Tibial nerve (tissue), 4 donors: Measurements from ENCODE around the gene CAPRIN1. TPM values are rescaled to one million over a fixed set of nuclear protein-coding genes. Genes with fewer than 3 reads are reported as not detected.

ENCODE experiments used
- DNase-seq, 2 donors: peaks; one replicate each; pipeline ENCODE4 v3.0.0-alpha.2; 2019; ENCODE audit warnings: low spot score in 2 of 2
- H3K27ac ChIP-seq, 4 donors: fragments of 200-600 bp; sonication (generic) in 3 of 4; one replicate each; pipeline ENCODE4 v1.5.1; 2017 to 2019; ENCODE audit warnings: mild to moderate bottlenecking in 1 of 4
- H3K27me3 ChIP-seq, 2 donors: fragments of 200-600 bp; sonication (generic) in 1 of 2; one replicate each; pipeline versions ENCODE4 v1.5.1 to v1.6.0; 2017 to 2019
- H3K36me3 ChIP-seq, 3 donors: fragments of 200-600 bp; sonication (generic); one replicate each; pipeline ENCODE4 v1.5.1; 2018 to 2019
- H3K4me1 ChIP-seq, 4 donors: fragments of 200-600 bp; sonication (generic) in 3 of 4; one replicate each; pipeline ENCODE4 v1.5.1; 2017 to 2019
- H3K4me3 ChIP-seq, 4 donors: fragments of 200-600 bp; sonication (generic) in 3 of 4; one replicate each; pipeline ENCODE4 v1.5.1; 2017 to 2019; ENCODE audit warnings: mild to moderate bottlenecking in 1 of 4, moderate library complexity in 1 of 4
- H3K9me3 ChIP-seq, 4 donors: fragments of 200-600 bp; sonication (generic) in 3 of 4; one replicate each; pipeline ENCODE4 v1.5.1; 2017 to 2019
- EP300 ChIP-seq, 2 donors: sonication (generic); formaldehyde crosslinking; IDR thresholded peaks; one replicate each; pipeline ENCODE4 v1.6.1; 2017; ENCODE audit warnings: antibody characterized with exemption in 2 of 2, mild to moderate bottlenecking in 1 of 2
- POLR2A ChIP-seq, 2 donors: fragments of 450-650 bp; IDR thresholded peaks; one replicate each; pipeline ENCODE4 v1.6.1; 2017; ENCODE audit warnings: antibody characterized with exemption in 2 of 2, mild to moderate bottlenecking in 2 of 2, moderate library complexity in 2 of 2
- WGBS, 2 donors: methylation state at CpG; one replicate each; pipeline ENCODE4 v1.1.5; 2018; 5-methylcytosine and 5-hydroxymethylcytosine counted together
- total RNA-seq, 4 donors: library from RNA; depleted of rRNA; stranded (reverse); fragments of >200 nt; gene quantifications; one replicate each; pipeline ENCODE4 v1.1.0, GENCODE V29; 2016
- TF ChIP-seq, protein P1 (sequence below), 5 experiments: fragments of 200-600 bp in 3 of 5; fragments of 450-650 bp in 2 of 5; sonication (generic) in 3 of 5; IDR thresholded peaks; one replicate each; pipeline ENCODE4 v1.5.1; 2016 to 2019; ENCODE audit warnings: antibody characterized with exemption in 5 of 5, mild to moderate bottlenecking in 3 of 5, moderate library complexity in 2 of 5

The CAPRIN1 gene, protein sequence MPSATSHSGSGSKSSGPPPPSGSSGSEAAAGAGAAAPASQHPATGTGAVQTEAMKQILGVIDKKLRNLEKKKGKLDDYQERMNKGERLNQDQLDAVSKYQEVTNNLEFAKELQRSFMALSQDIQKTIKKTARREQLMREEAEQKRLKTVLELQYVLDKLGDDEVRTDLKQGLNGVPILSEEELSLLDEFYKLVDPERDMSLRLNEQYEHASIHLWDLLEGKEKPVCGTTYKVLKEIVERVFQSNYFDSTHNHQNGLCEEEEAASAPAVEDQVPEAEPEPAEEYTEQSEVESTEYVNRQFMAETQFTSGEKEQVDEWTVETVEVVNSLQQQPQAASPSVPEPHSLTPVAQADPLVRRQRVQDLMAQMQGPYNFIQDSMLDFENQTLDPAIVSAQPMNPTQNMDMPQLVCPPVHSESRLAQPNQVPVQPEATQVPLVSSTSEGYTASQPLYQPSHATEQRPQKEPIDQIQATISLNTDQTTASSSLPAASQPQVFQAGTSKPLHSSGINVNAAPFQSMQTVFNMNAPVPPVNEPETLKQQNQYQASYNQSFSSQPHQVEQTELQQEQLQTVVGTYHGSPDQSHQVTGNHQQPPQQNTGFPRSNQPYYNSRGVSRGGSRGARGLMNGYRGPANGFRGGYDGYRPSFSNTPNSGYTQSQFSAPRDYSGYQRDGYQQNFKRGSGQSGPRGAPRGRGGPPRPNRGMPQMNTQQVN
- total RNA-seq, result 100 to 1,000 TPM; 121 to 167 (median 150) TPM

DNA sequence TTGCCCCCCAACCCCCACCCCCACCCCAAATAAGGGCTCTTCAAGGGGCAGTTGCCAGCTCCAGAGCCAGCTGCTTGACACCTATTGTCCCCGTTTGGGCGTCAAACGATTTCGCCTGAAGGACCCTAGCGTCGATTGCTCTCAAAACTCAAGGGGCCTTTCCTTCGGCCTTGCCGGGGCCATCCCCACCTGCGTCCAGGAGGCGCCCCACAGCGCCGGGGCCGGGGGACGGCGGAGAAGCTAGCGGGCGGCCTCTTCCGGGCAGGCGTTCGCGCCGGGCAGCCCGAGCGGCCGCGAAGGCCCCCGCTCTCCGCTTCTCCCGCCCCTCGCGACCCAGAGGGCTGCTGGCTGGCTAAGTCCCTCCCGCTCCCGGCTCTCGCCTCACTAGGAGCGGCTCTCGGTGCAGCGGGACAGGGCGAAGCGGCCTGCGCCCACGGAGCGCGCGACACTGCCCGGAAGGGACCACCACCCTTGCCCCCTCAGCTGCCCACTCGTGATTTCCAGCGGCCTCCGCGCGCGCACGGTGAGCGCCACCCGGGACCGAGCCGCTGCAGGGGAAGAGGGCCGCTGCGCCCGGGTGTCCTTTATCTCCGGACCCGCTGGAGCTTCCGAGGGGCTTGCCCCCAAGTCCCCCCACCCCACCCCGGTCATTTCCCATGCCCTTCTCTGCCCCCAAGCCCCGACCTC lies at the start of gene CAPRIN1:
Gene CAPRIN1, plus strand, starts transcription at position 383 of the 687 bp plus-strand sequence. CDS start 690 bp downstream, outside the sequence.
- peaks cover 0 to 4% (median 0%) of the 10 kb centered on the region in 3 donors for H3K36me3 ChIP-seq
- peak within 1 kb of the TSS; percentile 76 to 99 (median 92) for H3K4me3 ChIP-seq
- WGBS, 2 donors, result 0 to 3% methylated on average over 12 to 28 of the region's 64 CpGs
- peak within 1 kb of the TSS; percentile 92 to 100 (median 99) for H3K27ac ChIP-seq
- peaks cover 0 to 42% (median 30%) of the 10 kb centered on the region in 4 donors for H3K4me1 ChIP-seq
- peak; percentile 61 to 68 for DNase-seq
- TF ChIP-seq, protein P1, sequence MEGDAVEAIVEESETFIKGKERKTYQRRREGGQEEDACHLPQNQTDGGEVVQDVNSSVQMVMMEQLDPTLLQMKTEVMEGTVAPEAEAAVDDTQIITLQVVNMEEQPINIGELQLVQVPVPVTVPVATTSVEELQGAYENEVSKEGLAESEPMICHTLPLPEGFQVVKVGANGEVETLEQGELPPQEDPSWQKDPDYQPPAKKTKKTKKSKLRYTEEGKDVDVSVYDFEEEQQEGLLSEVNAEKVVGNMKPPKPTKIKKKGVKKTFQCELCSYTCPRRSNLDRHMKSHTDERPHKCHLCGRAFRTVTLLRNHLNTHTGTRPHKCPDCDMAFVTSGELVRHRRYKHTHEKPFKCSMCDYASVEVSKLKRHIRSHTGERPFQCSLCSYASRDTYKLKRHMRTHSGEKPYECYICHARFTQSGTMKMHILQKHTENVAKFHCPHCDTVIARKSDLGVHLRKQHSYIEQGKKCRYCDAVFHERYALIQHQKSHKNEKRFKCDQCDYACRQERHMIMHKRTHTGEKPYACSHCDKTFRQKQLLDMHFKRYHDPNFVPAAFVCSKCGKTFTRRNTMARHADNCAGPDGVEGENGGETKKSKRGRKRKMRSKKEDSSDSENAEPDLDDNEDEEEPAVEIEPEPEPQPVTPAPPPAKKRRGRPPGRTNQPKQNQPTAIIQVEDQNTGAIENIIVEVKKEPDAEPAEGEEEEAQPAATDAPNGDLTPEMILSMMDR (IDR thresholded peaks at IDR 0.05), result no peak
- TF ChIP-seq EP300 (IDR thresholded peaks at IDR 0.05) (peak in 1 of 2 donors; percentile 79), POLR2A (IDR thresholded peaks at IDR 0.05) (peak; percentile 37 to 58)
- H3K27me3 ChIP-seq, result no peaks in the 10 kb centered on the region
- no peaks in the 10 kb centered on the region for H3K9me3 ChIP-seq

DNA sequence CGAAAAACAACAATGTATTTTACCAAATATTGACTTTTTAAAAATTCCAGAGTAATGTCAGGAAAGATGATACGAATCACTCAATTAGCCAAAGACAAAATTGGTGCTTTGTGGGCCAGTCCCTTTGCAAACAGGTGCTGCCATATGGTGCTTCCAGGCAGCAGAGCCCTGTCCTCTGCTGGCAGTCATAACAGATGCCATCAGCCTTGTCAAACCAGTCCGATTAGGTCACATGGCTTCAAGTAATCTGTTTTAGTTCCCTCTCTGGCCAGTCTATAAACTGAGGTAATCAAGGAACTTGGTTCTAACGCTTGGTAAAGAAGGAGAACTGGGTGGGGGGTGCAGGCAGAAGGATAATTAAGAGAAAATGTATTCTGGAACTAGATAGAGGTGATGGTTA lies 49.1 kb upstream of the CAPRIN1 start:
- H3K27ac ChIP-seq, result no peak overlapping the region
- 78 to 80% methylated on average over 4 of the region's 4 CpGs for WGBS, 2 donors
- H3K4me3 ChIP-seq, result no peak overlapping the region
- no peak for DNase-seq
- H3K36me3 ChIP-seq, result no peaks in the 10 kb centered on the region
- peaks cover 0 to 2% (median 0%) of the 10 kb centered on the region in 4 donors for H3K4me1 ChIP-seq
- peaks cover 0 to 4% of the 10 kb centered on the region in 2 donors for H3K27me3 ChIP-seq
- TF ChIP-seq, protein P1 (IDR thresholded peaks at IDR 0.05), result no peak
- TF ChIP-seq POLR2A (IDR thresholded peaks at IDR 0.05) (no peak), EP300 (IDR thresholded peaks at IDR 0.05) (no peak)
- H3K9me3 ChIP-seq, result no peaks in the 10 kb centered on the region

DNA sequence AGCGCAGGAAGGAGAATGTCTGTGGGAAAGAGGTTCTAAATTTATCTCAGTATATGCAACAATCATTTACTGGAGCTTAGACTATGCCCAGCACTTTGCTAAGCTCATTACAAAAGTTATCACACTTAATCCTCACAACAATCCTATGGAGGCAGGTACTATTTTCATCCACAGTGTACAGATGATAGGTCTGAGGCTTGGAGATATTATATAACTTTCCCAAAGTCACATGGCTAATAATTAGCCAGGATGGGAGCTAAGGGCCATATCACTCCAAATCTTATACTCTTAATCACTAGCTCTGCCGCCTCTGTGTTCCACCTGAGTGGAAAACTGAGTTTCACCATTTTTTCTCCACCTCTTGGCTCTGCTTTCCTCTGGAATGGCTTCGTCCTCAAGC lies 47.3 kb upstream of the CAPRIN1 start:
- Histone ChIP-seq H3K27me3 (peaks cover 0 to 4% of the 10 kb centered on the region in 2 donors), H3K36me3 (no peaks in the 10 kb centered on the region), H3K27ac (no peak overlapping the region), H3K9me3 (no peaks in the 10 kb centered on the region), H3K4me1 (no peaks in the 10 kb centered on the region), H3K4me3 (no peak overlapping the region)
- TF ChIP-seq EP300 (IDR thresholded peaks at IDR 0.05), result no peak
- no peak for TF ChIP-seq POLR2A (IDR thresholded peaks at IDR 0.05)
- TF ChIP-seq, protein P1 (IDR thresholded peaks at IDR 0.05), result no peak
- 88 to 94% methylated on average over 3 of the region's 3 CpGs for WGBS, 2 donors
- DNase-seq, result no peak

DNA sequence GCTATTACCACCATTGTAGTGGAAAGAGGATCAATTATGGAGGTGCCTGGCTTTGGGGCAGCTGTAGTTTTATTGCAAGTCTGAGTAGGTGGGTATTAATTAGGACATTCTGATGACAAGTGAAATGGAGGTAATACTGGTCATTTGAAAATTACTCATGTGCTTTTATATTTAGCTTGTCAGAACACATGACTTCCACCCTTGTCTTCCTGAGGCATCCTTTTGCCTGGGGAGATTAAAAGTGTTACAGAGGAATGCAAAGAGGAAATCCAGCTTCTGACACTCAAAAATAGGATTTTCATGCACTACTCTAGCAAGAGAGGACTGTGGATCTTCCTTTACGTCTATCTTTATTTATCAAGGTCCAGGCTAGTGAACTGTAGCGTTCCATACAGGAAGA lies 44.7 kb upstream of the CAPRIN1 start:
- 13 to 29% methylated on average over 2 of the region's 2 CpGs for WGBS, 2 donors
- no peak for DNase-seq

More for the DNA sequence above, 44.7 kb upstream of the CAPRIN1 start:
- Histone ChIP-seq H3K27ac (no peak overlapping the region), H3K4me1 (no peaks in the 10 kb centered on the region), H3K27me3 (no peaks in the 10 kb centered on the region), H3K4me3 (no peak overlapping the region), H3K36me3 (no peaks in the 10 kb centered on the region), H3K9me3 (no peaks in the 10 kb centered on the region)
- TF ChIP-seq POLR2A (IDR thresholded peaks at IDR 0.05) (no peak), EP300 (IDR thresholded peaks at IDR 0.05) (no peak)
- TF ChIP-seq, protein P1 (IDR thresholded peaks at IDR 0.05), result no peak
